SK-N-MC (cell line): Measurements from ENCODE around the gene CYP2C8.

Experiments
- EZH2 ChIP-seq: fragments of 200-600 bp; sonication (generic); IDR thresholded peaks from one replicate; pipeline ENCODE4 v1.6.1; 2017; ENCODE audit warnings: antibody characterized with exemption
- FOXP2 ChIP-seq: optimal IDR thresholded peaks from 2 replicates; pipeline ENCODE3; 2011; ENCODE audit warnings: mild to moderate bottlenecking, moderate library complexity; ENCODE audit not compliant: insufficient read depth; ENCODE audit errors: extremely low read length, control extremely low read depth
- POLR2AphosphoS5 ChIP-seq: IDR thresholded peaks from 2 replicates; pipeline ENCODE4 v1.6.1; 2012; ENCODE audit warnings: mild to moderate bottlenecking, low read depth, low read length, borderline replicate concordance

DNA sequence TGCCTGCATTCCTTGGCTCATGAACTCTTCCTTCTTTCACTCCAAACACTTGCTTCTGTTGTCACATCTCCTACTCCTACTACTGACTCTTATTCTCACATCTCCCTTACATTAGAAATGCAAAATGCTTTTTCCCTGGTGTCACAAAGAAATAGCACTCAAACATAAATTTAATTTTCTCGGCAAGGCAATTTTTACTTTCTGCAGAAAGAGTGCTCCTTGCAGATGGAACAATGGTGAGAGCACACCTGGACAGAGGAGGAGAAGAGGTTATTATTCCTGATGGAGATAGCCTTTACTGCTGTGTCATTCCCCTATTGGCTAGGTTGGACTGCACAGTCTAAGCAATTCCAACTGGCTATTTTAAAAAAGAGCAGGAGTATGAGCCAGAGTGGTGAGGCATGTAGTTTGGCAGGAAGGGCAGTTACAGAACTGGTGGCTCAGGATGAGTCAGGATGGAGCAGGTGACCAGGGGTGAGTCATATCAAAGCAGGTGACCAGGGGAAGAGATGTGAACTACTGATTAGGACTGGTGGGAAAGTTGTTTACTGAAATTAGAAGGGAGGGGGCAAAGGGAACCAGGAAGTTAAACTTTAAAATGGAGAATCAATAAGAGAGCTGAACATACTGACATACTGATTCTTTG, 77.9 kb downstream of the CYP2C8 start:
- TF ChIP-seq POLR2AphosphoS5 (no peak), EZH2 (no peak), FOXP2 (no peak)
